Esophagus squamous epithelium (tissue), 5 donors: ENCODE measurements around the gene HINT1. TPM values are rescaled to one million over a fixed set of nuclear protein-coding genes. Genes with fewer than 3 reads are reported as not detected.

ENCODE experiments used
- DNase-seq: peaks from one replicate; lab custom pipeline; 2025; lab: John Stamatoyannopoulos, UW
- H3K27ac ChIP-seq, 4 donors: fragments of 200-600 bp; sonication (generic); one replicate each; pipeline ENCODE4 v1.5.1; 2016 to 2019; ENCODE audit warnings: mild to moderate bottlenecking in 1 of 4
- H3K27me3 ChIP-seq, 4 donors: fragments of 200-600 bp; sonication (generic); 1 replicate in 3 of 4; 2 replicates in 1 of 4; pipeline versions ENCODE4 v1.5.1 to v1.6.0; 2017 to 2021; ENCODE audit warnings: antibody characterized with exemption in 1 of 4
- H3K36me3 ChIP-seq, 3 donors: fragments of 200-600 bp; sonication (generic); one replicate each; pipeline ENCODE4 v1.5.1; 2016 to 2019
- H3K4me1 ChIP-seq, 3 donors: fragments of 200-600 bp; sonication (generic); one replicate each; pipeline ENCODE4 v1.5.1; 2017 to 2019
- H3K4me3 ChIP-seq, 4 donors: fragments of 200-600 bp; sonication (generic); 1 replicate in 3 of 4; 2 replicates in 1 of 4; pipeline ENCODE4 v1.5.1; 2016 to 2019; ENCODE audit warnings: mild to moderate bottlenecking in 2 of 4, moderate library complexity in 1 of 4
- H3K9me3 ChIP-seq, 3 donors: fragments of 200-600 bp; sonication (generic); one replicate each; pipeline ENCODE4 v1.5.1; 2016 to 2019
- POLR2A ChIP-seq, 4 donors: fragments of 450-650 bp; IDR thresholded peaks; one replicate each; pipeline ENCODE4 v1.6.1; 2017; ENCODE audit warnings: antibody characterized with exemption in 4 of 4, mild to moderate bottlenecking in 4 of 4, moderate library complexity in 3 of 4
- WGBS, 2 donors: methylation state at CpG; one replicate each; pipeline ENCODE4 v1.1.5; 2018; 5-methylcytosine and 5-hydroxymethylcytosine counted together
- intact Hi-C: fragments of 100-400 bp; cut with DNase I; formaldehyde crosslinking; loops from one replicate; pipeline ENCODE4 v1.15.0; 2022
- total RNA-seq, 4 donors: library from RNA; depleted of rRNA; stranded (reverse); fragments of >200 nt; gene quantifications; one replicate each; pipeline ENCODE4 v1.1.0, GENCODE V29; 2016
- TF ChIP-seq, protein P1 (sequence below), 6 experiments: fragments of 450-650 bp in 4 of 6; fragments of 200-600 bp in 2 of 6; sonication (generic) in 2 of 6; IDR thresholded peaks; one replicate each; pipeline ENCODE4 v1.5.1; 2016 to 2019; ENCODE audit warnings: antibody characterized with exemption in 6 of 6, mild to moderate bottlenecking in 4 of 6, moderate library complexity in 4 of 6
- donor health status: DM: yes; HTN: yes; CAD: no.

HINT1 gene
- total RNA-seq, 4 donors from 2014 or later, result 65.0 to 241 (median 207) TPM

DNA sequence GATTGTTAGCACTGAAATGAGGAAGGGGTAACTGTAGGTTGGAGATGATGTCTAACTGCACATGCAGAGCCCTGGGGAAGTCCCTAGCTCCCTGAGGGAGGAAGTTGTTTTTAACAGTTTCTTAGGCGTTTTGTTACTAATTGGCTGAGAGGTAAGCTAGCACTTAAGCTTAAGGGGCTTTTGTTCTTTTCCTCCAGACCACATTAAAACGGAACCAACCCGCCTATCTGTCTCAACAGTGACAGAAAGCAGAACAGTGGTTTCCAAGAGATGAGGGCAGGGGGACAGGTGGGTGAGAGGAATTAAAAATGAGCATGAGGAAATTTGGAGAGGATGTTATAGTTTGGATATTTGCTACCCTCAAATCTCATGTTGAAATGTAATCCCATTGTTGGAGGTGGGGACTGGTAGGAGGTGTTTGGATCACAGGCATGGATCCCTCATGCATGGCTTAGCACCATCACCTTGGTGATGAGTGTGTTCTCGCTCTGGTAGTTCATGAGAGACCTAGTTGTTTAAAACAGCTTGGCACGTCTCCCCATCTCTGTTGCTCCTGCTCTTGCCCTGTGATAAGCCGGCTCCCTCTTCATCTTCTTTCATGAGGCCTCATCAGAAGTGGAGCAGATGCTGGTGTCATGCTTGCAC, 44.6 kb upstream of the HINT1 start:
- DNase-seq, result no peak
- peaks cover 0 to 5% (median 0%) of the 10 kb centered on the region in 3 donors for H3K4me1 ChIP-seq
- H3K36me3 ChIP-seq, result no peaks in the 10 kb centered on the region
- WGBS, 2 donors, result 31 to 45% methylated on average over 6 of the region's 6 CpGs
- H3K9me3 ChIP-seq, result no peaks in the 10 kb centered on the region
- intact Hi-C loops, result no loop called here
- H3K27me3 ChIP-seq, result no peaks in the 10 kb centered on the region
- TF ChIP-seq, protein P1, sequence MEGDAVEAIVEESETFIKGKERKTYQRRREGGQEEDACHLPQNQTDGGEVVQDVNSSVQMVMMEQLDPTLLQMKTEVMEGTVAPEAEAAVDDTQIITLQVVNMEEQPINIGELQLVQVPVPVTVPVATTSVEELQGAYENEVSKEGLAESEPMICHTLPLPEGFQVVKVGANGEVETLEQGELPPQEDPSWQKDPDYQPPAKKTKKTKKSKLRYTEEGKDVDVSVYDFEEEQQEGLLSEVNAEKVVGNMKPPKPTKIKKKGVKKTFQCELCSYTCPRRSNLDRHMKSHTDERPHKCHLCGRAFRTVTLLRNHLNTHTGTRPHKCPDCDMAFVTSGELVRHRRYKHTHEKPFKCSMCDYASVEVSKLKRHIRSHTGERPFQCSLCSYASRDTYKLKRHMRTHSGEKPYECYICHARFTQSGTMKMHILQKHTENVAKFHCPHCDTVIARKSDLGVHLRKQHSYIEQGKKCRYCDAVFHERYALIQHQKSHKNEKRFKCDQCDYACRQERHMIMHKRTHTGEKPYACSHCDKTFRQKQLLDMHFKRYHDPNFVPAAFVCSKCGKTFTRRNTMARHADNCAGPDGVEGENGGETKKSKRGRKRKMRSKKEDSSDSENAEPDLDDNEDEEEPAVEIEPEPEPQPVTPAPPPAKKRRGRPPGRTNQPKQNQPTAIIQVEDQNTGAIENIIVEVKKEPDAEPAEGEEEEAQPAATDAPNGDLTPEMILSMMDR (IDR thresholded peaks at IDR 0.05), result no peak
- no peak for TF ChIP-seq POLR2A (IDR thresholded peaks at IDR 0.05)
- H3K4me3 ChIP-seq, result no peak overlapping the region
- H3K27ac ChIP-seq, result no peak overlapping the region

DNA sequence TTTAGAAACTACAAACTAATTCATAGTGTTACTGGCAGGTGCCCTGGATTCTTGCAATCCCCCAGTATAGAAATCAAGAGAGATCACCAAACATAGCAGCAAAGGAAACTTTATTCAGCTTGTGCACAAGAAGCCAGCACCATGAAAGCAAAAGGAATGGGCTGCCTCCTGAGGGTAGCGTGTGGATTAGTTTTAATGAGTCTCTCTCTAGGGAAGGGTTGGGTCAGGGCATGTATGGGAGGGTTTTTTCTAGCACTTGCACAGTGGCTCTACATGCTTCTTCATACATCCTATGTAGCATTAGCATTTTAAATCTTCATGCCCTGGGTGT, 44.1 kb upstream of the HINT1 start:
- H3K9me3 ChIP-seq, result no peaks in the 10 kb centered on the region
- 73 to 83% methylated on average over 1 of the region's 1 CpG for WGBS, 2 donors
- no peaks in the 10 kb centered on the region for H3K36me3 ChIP-seq
- H3K27me3 ChIP-seq, result no peaks in the 10 kb centered on the region
- H3K4me1 ChIP-seq, result peaks cover 0 to 5% (median 0%) of the 10 kb centered on the region in 3 donors
- H3K27ac ChIP-seq, result no peak overlapping the region
- intact Hi-C loops, result no loop called here
- TF ChIP-seq, protein P1 (IDR thresholded peaks at IDR 0.05), result no peak
- TF ChIP-seq POLR2A (IDR thresholded peaks at IDR 0.05), result no peak
- DNase-seq, result no peak
- no peak overlapping the region for H3K4me3 ChIP-seq

DNA sequence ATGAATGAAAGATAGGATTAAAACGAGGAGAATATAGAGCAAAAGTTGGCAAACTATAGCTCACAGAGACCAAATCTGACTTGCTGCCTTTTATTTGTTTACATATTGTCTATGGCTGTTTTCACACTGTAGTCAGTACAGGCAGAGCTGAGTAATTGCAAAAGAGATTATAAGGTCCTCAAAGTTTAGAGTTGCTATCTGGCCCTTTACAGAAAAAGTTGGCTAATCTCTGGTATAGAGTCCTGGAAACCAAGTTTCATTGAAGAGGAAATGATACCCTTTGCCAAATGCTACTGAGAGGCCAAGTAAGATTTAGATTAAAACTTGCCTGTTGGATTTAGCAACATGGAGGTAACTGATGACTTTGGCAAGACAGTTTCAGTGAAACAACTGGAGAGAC, 41.7 kb upstream of the HINT1 start:
- intact Hi-C loops, result no loop called here
- WGBS, 2 donors, result 36 to 50% methylated on average over 1 of the region's 1 CpG

DNA sequence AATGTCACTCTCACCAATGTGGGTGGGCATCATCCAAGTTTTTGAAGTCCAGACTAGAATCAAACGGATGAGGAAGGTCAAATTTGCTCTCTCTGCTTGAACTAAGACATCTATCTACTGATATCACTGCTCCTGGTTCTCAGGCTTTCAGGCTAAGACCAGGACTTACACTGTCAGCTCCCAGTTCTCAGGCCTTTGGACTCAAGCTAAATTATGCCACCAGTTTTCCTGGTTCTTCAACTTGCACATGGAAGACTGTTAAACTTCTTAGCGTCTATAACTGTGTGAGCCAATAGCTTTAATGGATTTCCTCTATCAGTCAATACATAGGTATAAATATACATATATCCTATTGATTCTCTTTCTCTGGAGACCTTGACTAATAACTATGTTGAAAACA, 41.0 kb upstream of the HINT1 start:
- DNase-seq, result no peak
- 90 to 92% methylated on average over 2 of the region's 2 CpGs for WGBS, 2 donors
- no peaks in the 10 kb centered on the region for H3K9me3 ChIP-seq
- intact Hi-C loops, result no loop called here
- no peak overlapping the region for H3K27ac ChIP-seq
- H3K36me3 ChIP-seq, result peaks cover 0 to 4% (median 0%) of the 10 kb centered on the region in 3 donors
- H3K4me1 ChIP-seq, result peaks cover 0 to 5% (median 0%) of the 10 kb centered on the region in 3 donors
- no peak for TF ChIP-seq POLR2A (IDR thresholded peaks at IDR 0.05)
- TF ChIP-seq, protein P1 (IDR thresholded peaks at IDR 0.05), result no peak
- no peak overlapping the region for H3K4me3 ChIP-seq
- H3K27me3 ChIP-seq, result no peaks in the 10 kb centered on the region

More for the DNA sequence above, 41.7 kb upstream of the HINT1 start:
- H3K27ac ChIP-seq, result no peak overlapping the region
- H3K36me3 ChIP-seq, result peaks cover 0 to 4% (median 0%) of the 10 kb centered on the region in 3 donors
- TF ChIP-seq POLR2A (IDR thresholded peaks at IDR 0.05), result no peak
- TF ChIP-seq, protein P1 (IDR thresholded peaks at IDR 0.05), result no peak
- H3K4me1 ChIP-seq, result peaks cover 0 to 5% (median 0%) of the 10 kb centered on the region in 3 donors
- H3K9me3 ChIP-seq, result no peaks in the 10 kb centered on the region
- H3K4me3 ChIP-seq, result no peak overlapping the region
- H3K27me3 ChIP-seq, result no peaks in the 10 kb centered on the region
- DNase-seq, result no peak

DNA sequence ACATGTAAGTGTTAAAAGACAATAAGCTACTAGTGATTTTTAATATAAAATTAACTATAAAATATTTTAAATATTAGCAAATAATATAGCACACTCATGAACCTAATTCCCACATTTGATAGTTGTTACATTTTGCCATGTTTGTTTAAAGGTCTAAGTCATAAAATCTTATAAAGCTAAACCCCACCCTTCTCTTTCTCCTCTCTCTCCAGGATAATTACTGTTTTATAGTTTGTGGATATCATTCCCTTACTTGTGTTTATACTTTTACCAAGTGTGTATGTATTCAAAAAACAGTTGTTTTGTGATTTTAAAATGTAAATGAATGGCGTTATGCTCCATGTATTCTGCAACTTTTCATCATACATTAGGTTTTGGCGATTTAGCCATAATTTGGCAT, 39.9 kb upstream of the HINT1 start:
- H3K27ac ChIP-seq, result no peak overlapping the region
- H3K4me1 ChIP-seq, result peaks cover 0 to 5% (median 0%) of the 10 kb centered on the region in 3 donors
- whole genome bisulfite sequencing, 2 donors, result 73 to 74% methylated on average over 2 of the region's 2 CpGs
- H3K36me3 ChIP-seq, result peaks cover 0 to 9% (median 0%) of the 10 kb centered on the region in 3 donors
- no peaks in the 10 kb centered on the region for H3K27me3 ChIP-seq
- DNase-seq, result no peak
- no peak overlapping the region for H3K4me3 ChIP-seq
- H3K9me3 ChIP-seq, result no peaks in the 10 kb centered on the region
- intact Hi-C loops, result no loop called here
- TF ChIP-seq POLR2A (IDR thresholded peaks at IDR 0.05), result no peak
- TF ChIP-seq, protein P1 (IDR thresholded peaks at IDR 0.05), result no peak
